GM23248 (cell line): ENCODE measurements around the gene ADGRV1.

ENCODE experiments used
- EZH2 ChIP-seq: fragments of 200-600 bp; sonication (generic); IDR thresholded peaks from 2 replicates; pipeline ENCODE4 v1.6.1; 2018; ENCODE audit warnings: antibody characterized with exemption, mild to moderate bottlenecking; ENCODE audit not compliant: insufficient read depth, poor library complexity, severe bottlenecking
- EZH2phosphoT487 ChIP-seq: fragments of 200-600 bp; sonication (generic); IDR thresholded peaks from 2 replicates; pipeline ENCODE4 v1.6.1; 2018; ENCODE audit warnings: antibody characterized with exemption, moderate library complexity, mild to moderate bottlenecking, low read depth; ENCODE audit not compliant: insufficient read depth

DNA sequence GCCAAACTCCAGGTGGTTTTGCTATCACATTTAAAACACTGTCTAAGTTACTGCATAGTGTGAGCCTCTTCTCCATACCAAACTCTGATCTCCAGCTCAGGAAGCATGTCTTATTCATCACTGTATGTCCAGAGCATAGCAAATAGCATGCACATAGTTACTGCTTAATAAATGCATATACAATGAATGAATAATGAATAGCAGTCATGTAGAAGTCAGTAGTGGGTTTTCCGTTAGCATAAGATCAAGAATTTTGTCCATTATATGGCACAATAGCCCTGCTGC is 495.1 kb downstream of the ADGRV1 start:
- TF ChIP-seq EZH2phosphoT487 (no peak), EZH2 (no peak)
